ENCODE data around the gene PEX11A.

DNA sequence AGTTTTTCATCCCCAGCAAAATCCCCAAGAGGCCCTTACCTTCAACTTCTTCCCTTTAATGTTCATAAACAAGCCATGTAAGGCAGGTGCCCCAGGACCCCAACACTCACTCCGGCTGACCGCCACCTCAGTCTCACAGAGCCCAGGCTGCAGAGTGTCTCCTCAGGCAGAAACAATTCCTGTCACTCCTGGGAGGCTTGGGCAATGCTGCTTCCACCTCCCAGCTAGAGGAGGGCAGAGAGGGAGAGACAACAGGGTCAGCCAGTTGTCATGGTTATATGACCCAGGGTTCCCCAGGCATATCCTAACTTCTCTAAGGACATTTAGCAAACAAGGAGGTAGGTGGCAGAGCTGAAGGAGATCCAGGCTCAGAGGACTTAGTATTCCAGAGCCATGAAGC lies 11.3 kb downstream of the PEX11A start, which contains the start of gene PLIN1:
- no peak for TF ChIP-seq CTCF (IDR thresholded peaks at IDR 0.05; ENCODE audit: low read length)
- TF ChIP-seq EZH2 (IDR thresholded peaks at IDR 0.05; ENCODE audit: borderline replicate concordance, low read length), result no peak

All from OCI-LY1 (cell line).